GM21786 (cell line): ENCODE measurements around the gene INTS6L.
"Not testable (repeated sequence)": the region's sequence is repeated elsewhere in the genome, so short reads cannot be mapped to it uniquely, and the experiment has no call there.

ENCODE experiments used
- ATAC-seq: cut with Tn5 transposase; IDR thresholded peaks from one replicate; pipeline ENCODE4 v1.9.1; 2021; ENCODE audit not compliant: unreplicated experiment

INTS6L gene

GRCh38 chrX:135522878-135523693 lies 2.6 kb downstream of the INTS6L start:
- no peak for ATAC-seq

GRCh38 chrX:135528254-135528653 lies 7.8 kb downstream of the INTS6L start:
- ATAC-seq, result no peak

- no peak for ATAC-seq
Observed at GRCh38 chrX:135528756-135529155, 8.3 kb downstream of the INTS6L start.

- ATAC-seq, result no peak
Observed at GRCh38 chrX:135530097-135530496, 9.6 kb downstream of the INTS6L start.

GRCh38 chrX:135531813-135532212 lies 11.4 kb downstream of the INTS6L start:
- ATAC-seq, result no peak

DNA sequence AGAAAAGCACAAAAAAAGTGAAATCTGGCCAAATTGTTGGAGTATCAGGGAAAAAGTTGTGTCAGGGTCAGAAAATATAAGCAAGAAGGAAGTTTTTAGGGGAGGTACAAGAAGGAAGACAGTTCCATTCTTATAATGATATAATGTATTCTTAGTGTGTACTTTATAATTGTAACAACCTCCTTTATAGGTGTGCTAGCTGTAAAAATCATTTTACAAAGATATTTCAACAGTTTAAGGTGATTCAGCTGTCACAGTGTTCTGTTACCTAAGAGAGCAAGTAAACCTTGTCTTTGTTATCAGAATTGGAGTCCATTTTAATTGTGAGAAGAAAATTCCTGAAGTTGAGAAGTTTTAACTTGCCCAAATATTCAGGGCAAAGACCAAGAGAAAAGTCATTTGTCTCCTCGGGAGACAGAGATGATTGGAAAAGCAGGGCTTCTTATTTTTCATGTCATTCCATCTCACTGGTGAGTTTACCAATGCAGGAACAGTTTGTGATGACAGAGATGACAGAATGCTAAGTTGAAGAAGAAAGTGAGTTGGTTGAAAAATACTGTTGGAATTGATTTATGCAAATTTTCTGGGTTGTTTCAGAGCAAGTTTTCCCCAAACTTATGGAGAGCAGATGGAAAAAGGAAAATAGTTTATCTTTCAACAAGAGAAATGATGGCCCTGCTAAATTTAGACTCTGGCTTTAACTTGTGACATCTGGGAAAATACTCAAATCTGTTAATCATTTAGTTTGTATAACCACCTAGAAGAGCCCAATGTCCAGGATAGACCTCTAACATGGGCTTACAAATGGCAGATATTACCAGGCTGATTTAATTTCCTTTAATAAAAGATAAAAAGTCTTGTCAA lies 14.8 kb downstream of the INTS6L start:
- ATAC-seq, result no peak

DNA sequence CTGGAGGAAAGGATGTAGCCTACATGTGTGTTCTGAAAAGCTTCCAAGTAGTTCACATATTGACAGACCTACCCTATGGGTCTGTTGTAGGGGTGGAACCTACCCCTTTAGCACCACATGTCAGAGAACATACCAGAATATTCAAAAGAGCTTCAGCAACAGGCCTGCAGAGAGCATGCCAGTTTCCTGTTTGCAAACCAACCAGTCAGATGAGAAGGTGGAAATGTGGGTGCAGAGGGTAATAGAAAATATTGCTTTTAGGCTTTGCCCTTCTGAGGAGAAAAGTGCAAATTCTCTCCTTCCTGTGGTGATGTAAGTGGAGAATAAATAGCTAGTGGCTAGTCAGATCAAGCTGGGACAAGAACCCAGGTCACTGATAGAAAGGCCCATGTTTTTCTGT lies 16.4 kb downstream of the INTS6L start:
- no peak for ATAC-seq

DNA sequence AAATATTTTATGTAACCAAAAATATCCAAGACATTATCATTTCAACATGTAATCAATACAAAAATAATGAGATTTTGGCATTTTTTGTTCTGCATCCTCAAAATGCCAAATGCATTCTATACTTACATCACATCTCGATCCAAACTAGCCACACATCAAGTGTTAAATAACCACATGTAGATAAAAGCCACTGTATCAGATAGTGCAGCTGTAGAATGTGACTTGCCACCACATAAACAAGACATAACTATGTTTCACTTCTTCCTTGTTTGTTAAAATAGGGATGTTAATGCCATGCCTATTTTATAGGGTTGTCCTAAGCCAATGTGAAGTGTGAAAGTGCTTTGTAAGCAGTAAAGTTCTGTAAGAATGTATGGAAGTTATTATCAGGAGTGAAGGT lies 20.9 kb downstream of the INTS6L start:
- no peak for ATAC-seq

DNA sequence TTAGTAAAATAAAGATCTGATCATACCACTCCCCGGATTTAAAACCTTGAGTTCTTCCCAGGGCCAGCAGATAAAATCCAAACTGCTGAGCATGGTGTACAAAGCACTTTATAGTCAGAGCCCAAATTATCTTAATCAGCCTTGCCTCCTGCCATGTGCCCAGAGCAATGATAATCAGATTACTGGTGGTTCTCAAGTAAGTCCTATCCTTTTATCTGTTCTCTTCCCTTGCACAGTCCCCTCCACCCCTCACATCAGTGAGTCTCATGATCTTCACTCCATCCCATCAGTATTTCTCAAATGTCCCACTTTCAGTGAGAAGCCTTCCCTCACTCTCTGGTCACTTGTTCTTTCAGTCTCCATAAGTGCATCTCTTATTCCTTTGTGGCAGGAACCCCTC lies 22.7 kb downstream of the INTS6L start:
- no peak for ATAC-seq

GRCh38 chrX:135543924-135544323 lies 23.5 kb downstream of the INTS6L start:
- ATAC-seq, result peak; percentile 43

- ATAC-seq, result peak; percentile 75
Observed at GRCh38 chrX:135544338-135544948, 24.0 kb downstream of the INTS6L start.

GRCh38 chrX:135547767-135548166 lies 27.3 kb downstream of the INTS6L start:
- no peak for ATAC-seq

DNA sequence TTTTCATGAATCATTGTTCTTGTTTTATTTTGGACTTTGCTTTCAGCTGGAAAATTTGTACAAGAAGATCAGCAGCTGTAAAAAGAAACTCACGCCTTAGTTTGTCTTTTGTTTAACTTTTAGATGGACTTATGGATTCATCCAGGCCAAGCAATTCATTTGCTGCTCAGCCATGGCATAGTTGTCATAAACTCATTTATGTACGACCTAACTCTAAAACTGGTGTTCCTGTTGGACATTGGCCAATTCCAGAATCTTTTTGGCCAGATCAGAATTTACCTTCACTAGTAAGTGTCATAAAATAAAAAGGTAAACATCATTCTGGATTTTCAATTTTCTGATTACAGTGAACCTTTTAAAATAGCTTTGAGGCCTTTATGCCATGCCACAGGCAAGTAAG lies 29.1 kb downstream of the INTS6L start:
- no peak for ATAC-seq

GRCh38 chrX:135556055-135556454 lies 35.6 kb downstream of the INTS6L start:
- no peak for ATAC-seq

GRCh38 chrX:135557344-135557743 lies 36.9 kb downstream of the INTS6L start:
- no peak for ATAC-seq

DNA sequence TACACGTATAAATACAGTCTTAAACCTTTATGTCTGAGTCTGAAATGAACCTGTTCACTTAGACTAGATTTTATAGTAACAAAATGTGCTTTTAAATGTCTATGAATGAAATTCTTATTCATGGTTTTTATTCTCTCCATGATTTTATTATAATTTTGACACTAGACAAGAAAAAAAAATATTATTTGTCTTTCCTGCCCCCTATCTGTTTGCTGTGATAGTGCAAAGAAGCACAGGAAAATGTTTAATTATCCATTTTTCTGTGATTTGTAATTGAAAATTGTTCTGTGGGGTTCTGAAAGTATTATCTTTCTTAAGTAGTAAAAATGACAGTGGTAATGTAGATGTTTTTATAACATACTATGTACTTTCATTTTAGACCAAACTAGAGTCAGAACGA lies 52.0 kb downstream of the INTS6L start:
- no peak for ATAC-seq

DNA sequence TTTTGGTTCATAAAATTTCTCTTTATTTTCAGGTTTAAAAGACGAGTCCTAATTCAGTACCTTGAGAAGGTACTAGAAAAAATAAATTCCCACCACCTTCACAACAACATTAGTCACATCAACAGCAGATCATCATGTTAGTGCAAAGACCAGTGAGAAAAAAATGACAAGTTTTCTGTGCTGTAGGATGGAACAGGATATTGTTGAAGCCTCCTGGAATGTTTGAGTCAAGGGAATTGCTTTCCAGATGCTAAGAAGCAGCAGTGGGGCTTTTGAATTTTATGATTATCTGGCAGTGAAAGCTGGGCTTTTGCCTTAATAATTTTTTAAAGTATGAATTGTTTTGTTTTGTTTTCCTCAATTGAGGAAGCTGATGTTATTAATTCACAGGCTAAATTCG lies 61.0 kb downstream of the INTS6L start:
- ATAC-seq, result no peak

DNA sequence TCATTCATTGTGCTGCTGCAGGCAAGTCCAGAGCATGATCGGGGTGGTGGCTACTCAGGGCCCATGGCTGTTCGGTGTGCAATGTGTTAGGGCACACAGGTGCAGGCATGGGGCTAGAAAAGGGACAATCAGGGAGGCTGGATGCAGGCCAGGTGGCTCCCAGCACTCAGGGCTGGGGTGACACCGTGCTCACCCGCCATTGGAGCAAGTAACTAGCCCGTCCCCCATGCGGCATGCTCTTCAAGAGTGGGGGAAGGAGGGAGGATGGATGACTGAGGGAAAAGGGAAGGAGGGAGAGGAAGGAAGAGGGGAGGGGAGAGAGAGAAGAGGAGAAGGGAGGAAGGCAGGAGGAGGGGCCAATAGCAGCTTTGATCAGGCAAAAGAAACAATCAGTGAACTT lies 64.7 kb downstream of the INTS6L start:
- ATAC-seq, result no peak

DNA sequence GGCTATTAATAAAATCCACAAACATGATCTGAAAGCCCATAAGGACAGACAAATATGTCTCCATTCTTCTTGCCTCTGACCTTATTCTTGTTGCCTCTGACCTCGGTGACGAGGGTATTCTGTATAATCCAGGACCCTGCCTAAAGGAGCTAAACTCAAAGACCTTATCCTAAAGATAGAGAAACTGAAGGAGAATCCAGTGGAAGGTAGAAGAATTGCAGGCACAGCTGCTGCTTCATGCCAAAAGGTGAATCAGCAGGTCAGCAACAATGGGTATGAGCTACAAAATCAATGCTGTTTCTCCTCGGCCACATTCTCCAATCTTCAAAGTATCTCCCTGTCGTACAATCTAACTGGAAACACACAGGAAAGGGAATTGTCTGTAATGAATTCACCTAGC lies 71.4 kb downstream of the INTS6L start:
- ATAC-seq, result no peak

- not testable (repeated sequence) for ATAC-seq
Observed at GRCh38 chrX:135594049-135594448, 73.6 kb downstream of the INTS6L start.

- ATAC-seq, result not testable (repeated sequence)
Observed at GRCh38 chrX:135594453-135594852, 74.0 kb downstream of the INTS6L start.

GRCh38 chrX:135595543-135595942 lies 75.1 kb downstream of the INTS6L start:
- ATAC-seq, result no peak
